NOMO-1 treated with DMSO at 0.1 percent for 48 hours (cell line): ENCODE data around the gene CPNE2.
"Not testable (repeated sequence)": the region's sequence is repeated elsewhere in the genome, so short reads cannot be mapped to it uniquely, and the experiment has no call there.

ENCODE experiments used
- DNase-seq: peaks from one replicate; lab custom pipeline; 2025; ENCODE audit not compliant: unreplicated experiment; lab: John Stamatoyannopoulos, UW

Gene CPNE2

GRCh38 chr16:57166951-57167350 is 74.6 kb downstream of the CPNE2 start:
- peak; percentile 54 for DNase-seq

DNA sequence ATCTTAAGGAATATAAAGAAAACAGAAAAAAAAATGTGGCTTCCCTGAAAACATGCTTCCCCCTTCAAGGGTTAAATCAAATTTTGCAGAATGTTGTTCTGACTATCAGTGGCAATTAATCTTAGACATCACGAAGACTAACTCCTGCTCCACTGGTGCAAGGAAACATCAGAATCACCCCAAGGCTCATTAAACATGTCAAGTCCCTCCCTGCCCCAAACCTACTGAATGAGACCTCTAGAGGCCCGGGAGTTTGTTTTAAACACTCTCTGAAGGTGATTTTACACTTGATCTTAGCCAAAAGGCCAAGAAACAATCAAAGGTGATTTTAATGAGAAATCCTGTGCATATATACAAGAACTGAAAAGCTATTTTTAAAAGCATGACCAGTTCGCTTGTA is 75.2 kb downstream of the CPNE2 start:
- DNase-seq: no peak

DNA sequence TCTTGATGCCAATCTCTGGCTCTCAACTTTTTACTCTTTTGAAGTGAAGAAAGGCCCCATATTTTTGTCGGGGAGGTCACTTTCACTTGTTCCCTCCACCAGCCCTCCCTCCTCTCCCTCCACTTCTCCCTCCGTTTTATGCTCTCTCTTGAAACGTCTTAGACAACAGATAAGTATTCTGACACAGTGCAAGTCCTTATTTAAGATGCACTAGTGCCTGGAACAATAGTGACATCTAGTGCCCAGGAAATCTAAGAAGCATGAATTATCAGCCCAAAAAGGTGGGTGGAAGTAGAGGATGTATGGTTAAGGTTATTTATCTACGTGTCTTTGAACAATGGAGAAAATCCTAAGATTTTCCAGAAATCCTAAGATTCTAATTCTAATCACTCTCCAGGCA is 75.6 kb downstream of the CPNE2 start:
- DNase-seq: peak; percentile 70

DNA sequence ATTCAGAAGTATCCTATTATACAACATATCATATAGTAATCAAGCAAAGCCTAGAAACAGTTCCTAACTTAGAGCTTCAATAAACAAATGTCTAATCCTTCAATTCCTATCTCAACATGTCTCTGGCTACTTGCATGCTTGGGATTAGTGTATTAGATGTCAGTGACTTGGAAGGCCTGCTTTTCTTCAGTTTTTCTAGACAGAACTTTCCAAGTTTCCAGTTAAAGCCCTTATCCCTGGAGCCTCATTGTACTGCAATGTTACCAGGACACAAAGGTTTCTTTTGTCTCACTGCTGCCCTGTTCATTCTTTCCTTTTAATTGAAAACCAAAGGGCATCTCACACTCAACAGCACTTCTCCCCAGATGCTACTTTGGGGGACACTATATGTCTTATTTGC is 76.9 kb downstream of the CPNE2 start:
- no peak for DNase-seq

GRCh38 chr16:57172721-57173290 is 80.4 kb downstream of the CPNE2 start:
- DNase-seq: no peak

DNA sequence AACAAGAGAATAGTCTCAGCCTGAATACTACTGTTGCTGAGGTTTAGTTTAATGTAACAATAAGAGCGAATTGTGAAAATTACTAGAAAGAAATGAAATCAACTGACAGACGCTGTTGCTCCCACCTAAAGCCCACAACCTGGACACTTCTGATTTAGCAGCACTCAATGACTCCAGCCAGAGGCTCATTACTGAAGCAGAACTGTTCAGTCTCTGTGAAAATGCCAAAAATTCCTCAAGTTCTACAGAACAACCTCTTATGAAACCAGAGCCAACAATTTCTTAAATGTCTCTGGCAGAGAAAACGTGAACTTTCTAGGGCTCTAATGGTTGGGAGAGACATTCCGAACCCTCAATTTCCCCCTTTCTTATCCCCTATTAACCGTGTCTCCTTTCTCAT is 83.5 kb downstream of the CPNE2 start:
- no peak for DNase-seq

- no peak for DNase-seq
These were observed 85.8 kb downstream of the CPNE2 start for GRCh38 chr16:57178196-57178595.

DNA sequence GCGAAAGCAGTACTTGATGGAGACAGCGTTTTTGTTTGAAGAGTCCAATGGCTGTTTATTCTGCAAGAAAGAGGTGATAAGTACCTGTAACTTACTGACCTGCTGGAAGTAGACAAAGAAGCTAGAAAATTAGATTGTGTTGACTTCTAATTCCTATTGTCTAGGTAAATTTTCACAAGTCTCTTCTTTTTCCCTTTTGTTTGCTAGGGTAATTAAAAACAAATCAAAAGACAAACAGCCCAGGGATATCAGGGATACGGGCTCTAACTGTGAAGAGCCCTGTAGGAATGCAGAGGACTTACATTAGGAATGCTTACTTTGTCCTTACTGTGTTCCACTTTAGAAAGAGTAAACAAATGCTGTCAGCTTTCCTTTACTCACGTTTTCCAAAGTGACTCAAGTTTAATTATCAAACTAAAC is 86.4 kb downstream of the CPNE2 start:
- no peak for DNase-seq

GRCh38 chr16:57179215-57179828 is 86.9 kb downstream of the CPNE2 start:
- DNase-seq: no peak

GRCh38 chr16:57184113-57184512 is 91.7 kb downstream of the CPNE2 start:
- no peak for DNase-seq

DNA sequence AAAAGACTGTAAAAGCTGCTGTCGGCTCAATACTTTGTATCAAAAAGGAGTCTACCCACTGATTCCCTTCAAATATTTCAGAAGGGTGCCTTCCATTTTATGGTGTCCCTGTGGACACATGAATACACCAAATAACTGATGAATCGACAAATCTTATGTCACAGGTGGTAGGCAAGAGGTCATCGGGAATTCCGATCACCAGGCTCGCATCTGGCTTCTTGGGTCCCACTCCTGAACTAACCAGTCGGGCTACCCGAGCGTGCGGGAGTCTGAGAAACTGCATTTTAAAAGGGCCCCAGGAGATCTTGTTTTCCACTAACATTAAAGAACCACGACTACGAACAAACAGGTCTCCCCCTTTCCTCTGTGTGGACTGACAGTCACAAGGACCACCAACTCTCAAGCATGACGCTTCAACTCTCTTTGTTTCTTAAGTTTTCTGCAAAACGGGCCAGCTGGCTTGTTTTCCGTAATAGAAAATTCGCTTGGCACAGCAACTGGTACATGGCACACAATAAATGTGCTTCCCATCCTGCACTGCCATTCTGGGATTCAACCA is 92.6 kb downstream of the CPNE2 start:
- no peak for DNase-seq

GRCh38 chr16:57185446-57185944 is 93.1 kb downstream of the CPNE2 start:
- no peak for DNase-seq

- DNase-seq: peak; percentile 99
These were observed 93.8 kb downstream of the CPNE2 start, which contains the start of the genes PSME3IP1 and RSPRY1 for GRCh38 chr16:57185945-57186871. Gene PSME3IP1, minus strand, starts transcription at chr16:57186039. Its CDS starts 12,185 bp downstream, at chr16:57173854. Gene RSPRY1, plus strand, starts transcription at chr16:57186329. Its CDS starts 18,330 bp downstream, at chr16:57204659.

DNA sequence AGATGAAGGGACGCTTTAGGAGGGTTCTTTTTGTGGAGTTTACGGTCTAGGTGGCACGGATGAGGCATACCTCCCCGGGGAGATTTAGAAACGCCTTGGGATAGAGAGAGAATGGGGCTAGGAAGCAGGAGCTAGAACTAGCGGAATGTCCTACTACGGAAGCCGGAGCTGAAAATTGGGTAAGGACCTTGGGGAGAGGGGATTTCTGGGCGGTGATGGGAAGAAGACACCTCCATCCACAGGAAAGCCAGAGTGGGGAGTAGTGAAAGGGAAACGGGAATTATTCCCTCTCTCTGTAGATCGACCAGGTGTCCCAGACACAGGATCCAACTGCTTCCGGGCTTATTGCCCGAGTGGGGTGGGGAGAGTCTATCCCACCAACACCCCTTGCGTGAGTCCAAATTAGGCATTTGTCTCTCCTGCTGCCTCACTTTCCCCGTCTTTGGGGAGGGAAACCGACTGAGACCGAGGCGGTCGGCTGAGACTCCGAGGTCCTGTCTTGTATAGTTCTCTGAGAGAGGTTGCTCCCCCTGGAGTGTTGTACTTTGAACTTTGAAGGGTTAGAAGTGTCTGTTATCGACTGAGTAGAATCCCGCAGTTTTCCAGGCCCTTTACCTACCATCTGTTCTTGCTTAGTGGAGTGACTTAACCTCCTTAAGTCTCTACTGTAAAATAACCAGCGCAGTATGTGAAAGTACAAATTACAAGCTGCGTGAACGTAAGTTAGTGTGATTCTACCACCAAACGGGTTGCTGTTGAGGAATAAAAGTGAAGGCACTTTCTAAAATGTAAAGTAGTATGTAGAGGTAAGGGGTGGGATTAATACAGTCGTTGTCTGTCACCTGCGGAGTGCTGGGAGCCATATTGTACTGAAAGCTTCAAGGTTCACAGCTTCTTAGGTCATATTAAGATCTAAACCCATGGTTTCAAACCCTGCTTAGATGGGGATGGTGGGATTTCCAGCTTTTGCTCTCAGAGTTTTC is 94.8 kb downstream of the CPNE2 start:
- peak; percentile 6 for DNase-seq

DNA sequence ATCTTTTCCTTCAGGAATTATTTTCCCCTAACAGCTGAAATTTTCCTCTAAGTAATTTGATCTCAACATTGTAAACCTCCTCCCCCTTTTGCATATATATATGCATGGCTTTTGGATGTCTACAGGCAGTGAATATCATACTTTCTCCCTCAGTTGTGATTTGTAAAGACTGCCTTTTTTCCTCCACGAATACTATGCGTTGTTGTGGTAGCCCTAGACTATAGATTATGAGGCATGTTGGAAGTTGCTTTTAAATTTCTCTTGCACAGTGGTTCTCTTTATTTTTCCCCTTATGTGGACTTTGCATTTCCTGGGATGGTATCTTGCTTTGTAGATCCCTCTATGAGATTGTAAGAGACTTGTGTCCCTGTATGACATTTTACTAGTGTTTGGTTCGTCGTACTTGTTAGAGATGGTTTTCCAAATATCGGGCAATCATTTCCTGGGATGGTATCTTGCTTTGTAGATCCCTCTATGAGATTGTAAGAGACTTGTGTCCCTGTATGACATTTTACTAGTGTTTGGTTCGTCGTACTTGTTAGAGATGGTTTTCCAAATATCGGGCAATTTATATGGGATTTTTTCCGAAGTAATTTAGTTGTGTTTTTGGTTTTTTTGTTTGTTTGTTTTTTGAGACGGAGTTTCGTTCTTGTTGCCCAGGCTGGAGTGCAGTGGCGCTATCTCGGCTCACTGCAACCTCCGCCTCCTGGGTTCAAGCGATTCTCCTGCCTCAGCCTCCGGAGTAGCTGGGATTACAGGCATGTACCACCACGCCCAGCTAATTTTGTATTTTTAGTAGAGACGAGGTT is 95.7 kb downstream of the CPNE2 start:
- not testable (repeated sequence) for DNase-seq

GRCh38 chr16:57188711-57189002 is 96.3 kb downstream of the CPNE2 start:
- DNase-seq: no peak

- DNase-seq: not testable (repeated sequence)
These were observed 97.1 kb downstream of the CPNE2 start for GRCh38 chr16:57189527-57189926.

DNA sequence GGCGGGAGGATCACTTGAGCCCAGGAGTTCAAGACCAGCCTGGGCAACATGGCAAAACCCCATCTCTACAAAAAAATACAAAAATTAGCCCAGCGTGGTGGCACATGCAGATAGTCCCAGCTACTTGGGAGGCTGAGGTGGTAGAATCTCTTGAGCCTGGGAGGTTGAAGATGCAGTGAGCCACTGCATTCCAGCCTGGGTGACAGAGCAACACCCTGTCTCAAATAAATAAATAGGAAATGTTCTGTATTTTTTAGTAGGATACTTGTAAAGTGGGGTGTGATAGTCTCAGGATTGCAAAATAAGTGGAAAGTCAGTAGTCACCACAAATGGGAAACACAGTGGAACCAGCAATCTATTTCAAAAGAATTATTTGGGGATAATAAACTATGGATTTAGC is 97.8 kb downstream of the CPNE2 start:
- DNase-seq: no peak

DNA sequence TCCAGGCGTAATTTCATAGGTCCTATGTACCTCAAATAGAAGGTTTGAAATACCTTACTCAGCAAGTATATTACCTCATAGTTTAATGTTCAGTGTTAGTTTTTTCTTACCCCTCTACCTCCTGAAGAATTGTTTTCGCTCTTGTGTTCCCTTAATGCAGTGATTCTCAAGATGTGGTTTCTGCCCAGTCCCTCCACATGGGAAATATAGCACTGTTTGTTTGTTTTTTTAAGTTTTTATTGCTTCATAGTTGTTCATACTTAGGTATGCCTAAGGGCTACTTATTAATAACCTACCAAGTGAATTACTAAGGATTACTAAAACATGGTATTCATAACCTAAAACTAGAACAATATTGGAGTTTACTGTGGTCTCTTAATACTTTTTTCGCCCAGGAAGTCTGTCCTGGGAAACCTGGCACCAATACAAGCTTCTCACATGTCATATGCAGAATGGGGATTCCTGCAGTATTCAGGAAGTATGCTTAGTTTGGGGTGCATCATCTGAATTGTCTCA is 98.7 kb downstream of the CPNE2 start:
- DNase-seq: no peak
